Activated naive CD4-positive, alpha-beta T cell treated with anti-CD3 and anti-CD28 coated beads, Interleukin-2, amount 50 U/mL, for 24 hours (primary cell): ENCODE results near the gene TGM6.
"Not testable (repeated sequence)": the region's sequence is repeated elsewhere in the genome, so short reads cannot be mapped to it uniquely, and the experiment has no call there.

ENCODE experiments used
- H3K27ac Mint-ChIP-seq: one replicate; pipeline ENCODE4 v1.8.0; 2021; ENCODE audit warnings: mild to moderate bottlenecking, mixed read lengths
- H3K27me3 Mint-ChIP-seq: one replicate; pipeline ENCODE4 v1.8.0; 2021; ENCODE audit warnings: mixed read lengths
- H3K36me3 Mint-ChIP-seq: one replicate; pipeline ENCODE4 v1.8.0; 2021; ENCODE audit warnings: mixed read lengths
- H3K4me1 Mint-ChIP-seq: one replicate; pipeline ENCODE4 v1.8.0; 2021; ENCODE audit warnings: mixed read lengths
- H3K4me3 Mint-ChIP-seq: one replicate; pipeline ENCODE4 v1.8.0; 2021; ENCODE audit warnings: mild to moderate bottlenecking, mixed read lengths
- H3K9me3 Mint-ChIP-seq: one replicate; pipeline ENCODE4 v1.8.0; 2021; ENCODE audit warnings: mixed read lengths

The TGM6 gene

GRCh38 chr20:2402271-2402980 lies 21.7 kb downstream of the TGM6 start:
- Mint-ChIP-seq H3K9me3 (no peaks in the 10 kb centered on the region), H3K4me3 (no peak overlapping the region), H3K27ac (no peak overlapping the region), H3K27me3 (peaks cover 2% of the 10 kb centered on the region), H3K36me3 (no peaks in the 10 kb centered on the region), H3K4me1 (no peaks in the 10 kb centered on the region)

GRCh38 chr20:2403291-2404052 lies 22.8 kb downstream of the TGM6 start:
- Mint-ChIP-seq H3K27me3 (peaks cover 5% of the 10 kb centered on the region), H3K9me3 (no peaks in the 10 kb centered on the region), H3K4me3 (no peak overlapping the region), H3K4me1 (no peaks in the 10 kb centered on the region), H3K36me3 (no peaks in the 10 kb centered on the region), H3K27ac (no peak overlapping the region)

GRCh38 chr20:2405693-2406065 lies 25.0 kb downstream of the TGM6 start:
- Mint-ChIP-seq H3K9me3 (no peaks in the 10 kb centered on the region), H3K4me3 (no peak overlapping the region), H3K36me3 (no peaks in the 10 kb centered on the region), H3K27ac (no peak overlapping the region), H3K27me3 (peaks cover 14% of the 10 kb centered on the region), H3K4me1 (no peaks in the 10 kb centered on the region)

GRCh38 chr20:2407355-2407754 lies 26.7 kb downstream of the TGM6 start:
- peaks cover 23% of the 10 kb centered on the region for H3K27me3 Mint-ChIP-seq

GRCh38 chr20:2408111-2408510 lies 27.4 kb downstream of the TGM6 start:
- H3K4me3 Mint-ChIP-seq = no peak overlapping the region

More at GRCh38 chr20:2407355-2407754, 26.7 kb downstream of the TGM6 start:
- H3K9me3 Mint-ChIP-seq, H3K4me3 Mint-ChIP-seq, H3K36me3 Mint-ChIP-seq, H3K27ac Mint-ChIP-seq, H3K4me1 Mint-ChIP-seq: not testable (repeated sequence)

GRCh38 chr20:2416541-2417212 lies 36.0 kb downstream of the TGM6 start:
- Mint-ChIP-seq H3K9me3 (no peaks in the 10 kb centered on the region), H3K4me1 (no peaks in the 10 kb centered on the region), H3K27ac (no peak overlapping the region), H3K4me3 (no peak overlapping the region), H3K36me3 (no peaks in the 10 kb centered on the region), H3K27me3 (peaks cover 11% of the 10 kb centered on the region)

More at GRCh38 chr20:2408111-2408510, 27.4 kb downstream of the TGM6 start:
- Mint-ChIP-seq H3K27ac (no peak overlapping the region), H3K36me3 (no peaks in the 10 kb centered on the region), H3K9me3 (no peaks in the 10 kb centered on the region), H3K27me3 (peaks cover 23% of the 10 kb centered on the region), H3K4me1 (no peaks in the 10 kb centered on the region)

GRCh38 chr20:2417213-2417541 lies 36.5 kb downstream of the TGM6 start:
- Mint-ChIP-seq H3K4me3 (no peak overlapping the region), H3K36me3 (no peaks in the 10 kb centered on the region), H3K4me1 (no peaks in the 10 kb centered on the region), H3K27ac (no peak overlapping the region), H3K9me3 (no peaks in the 10 kb centered on the region), H3K27me3 (peaks cover 10% of the 10 kb centered on the region)

- Mint-ChIP-seq H3K27ac (no peak overlapping the region), H3K27me3 (peaks cover 9% of the 10 kb centered on the region), H3K4me1 (no peaks in the 10 kb centered on the region), H3K4me3 (no peak overlapping the region), H3K36me3 (no peaks in the 10 kb centered on the region), H3K9me3 (no peaks in the 10 kb centered on the region)
Measured at GRCh38 chr20:2418388-2418787, 37.7 kb downstream of the TGM6 start.

- no peaks in the 10 kb centered on the region for H3K9me3 Mint-ChIP-seq
- H3K4me1 Mint-ChIP-seq = no peaks in the 10 kb centered on the region
- peaks cover 6% of the 10 kb centered on the region for H3K27me3 Mint-ChIP-seq
- no peak overlapping the region for H3K4me3 Mint-ChIP-seq
- no peak overlapping the region for H3K27ac Mint-ChIP-seq
- H3K36me3 Mint-ChIP-seq = no peaks in the 10 kb centered on the region
Measured at GRCh38 chr20:2420510-2420909, 39.8 kb downstream of the TGM6 start.

- H3K4me1 Mint-ChIP-seq = no peaks in the 10 kb centered on the region
- no peaks in the 10 kb centered on the region for H3K9me3 Mint-ChIP-seq
- no peak overlapping the region for H3K27ac Mint-ChIP-seq
- H3K36me3 Mint-ChIP-seq = no peaks in the 10 kb centered on the region
- peaks cover 6% of the 10 kb centered on the region for H3K27me3 Mint-ChIP-seq
- no peak overlapping the region for H3K4me3 Mint-ChIP-seq
Measured at GRCh38 chr20:2421247-2421646, 40.5 kb downstream of the TGM6 start.

GRCh38 chr20:2429051-2429450 lies 48.4 kb downstream of the TGM6 start:
- H3K27me3 Mint-ChIP-seq = peaks cover 11% of the 10 kb centered on the region

GRCh38 chr20:2430538-2430937 lies 49.8 kb downstream of the TGM6 start:
- Mint-ChIP-seq H3K9me3 (no peaks in the 10 kb centered on the region), H3K27ac (no peak overlapping the region), H3K4me1 (no peaks in the 10 kb centered on the region), H3K4me3 (no peak overlapping the region), H3K27me3 (peaks cover 11% of the 10 kb centered on the region), H3K36me3 (no peaks in the 10 kb centered on the region)

More at GRCh38 chr20:2429051-2429450, 48.4 kb downstream of the TGM6 start:
- Mint-ChIP-seq H3K27ac (no peak overlapping the region), H3K4me1 (no peaks in the 10 kb centered on the region), H3K9me3 (no peaks in the 10 kb centered on the region), H3K4me3 (no peak overlapping the region), H3K36me3 (no peaks in the 10 kb centered on the region)

GRCh38 chr20:2431185-2431584 lies 50.5 kb downstream of the TGM6 start:
- Mint-ChIP-seq H3K36me3 (no peaks in the 10 kb centered on the region), H3K9me3 (no peaks in the 10 kb centered on the region), H3K27ac (no peak overlapping the region), H3K27me3 (peaks cover 11% of the 10 kb centered on the region), H3K4me3 (no peak overlapping the region), H3K4me1 (no peaks in the 10 kb centered on the region)

GRCh38 chr20:2446845-2447244 lies 66.1 kb downstream of the TGM6 start:
- H3K9me3 Mint-ChIP-seq = no peaks in the 10 kb centered on the region
- peaks cover 21% of the 10 kb centered on the region for H3K4me1 Mint-ChIP-seq
- no peaks in the 10 kb centered on the region for H3K27me3 Mint-ChIP-seq
- peaks cover 2% of the 10 kb centered on the region for H3K36me3 Mint-ChIP-seq
- no peak overlapping the region for H3K4me3 Mint-ChIP-seq
- no peak overlapping the region for H3K27ac Mint-ChIP-seq

GRCh38 chr20:2449386-2449785 lies 68.7 kb downstream of the TGM6 start:
- Mint-ChIP-seq H3K9me3 (no peaks in the 10 kb centered on the region), H3K27me3 (no peaks in the 10 kb centered on the region)

GRCh38 chr20:2451422-2451821 lies 70.7 kb downstream of the TGM6 start:
- H3K27me3 Mint-ChIP-seq = no peaks in the 10 kb centered on the region

More at GRCh38 chr20:2449386-2449785, 68.7 kb downstream of the TGM6 start:
- H3K27ac Mint-ChIP-seq = peak overlapping the region; percentile 10
- H3K4me3 Mint-ChIP-seq = no peak overlapping the region
- peaks cover 28% of the 10 kb centered on the region for H3K4me1 Mint-ChIP-seq
- H3K36me3 Mint-ChIP-seq = peaks cover 4% of the 10 kb centered on the region

More at GRCh38 chr20:2451422-2451821, 70.7 kb downstream of the TGM6 start:
- peaks cover 41% of the 10 kb centered on the region for H3K4me1 Mint-ChIP-seq
- no peak overlapping the region for H3K4me3 Mint-ChIP-seq
- peaks cover 4% of the 10 kb centered on the region for H3K36me3 Mint-ChIP-seq
- no peaks in the 10 kb centered on the region for H3K9me3 Mint-ChIP-seq
- H3K27ac Mint-ChIP-seq = no peak overlapping the region
